Stimulated activated CD4-positive, alpha-beta T cell treated with anti-CD3 and anti-CD28 coated beads, TNF-alpha, amount 100 ng/mL, for 24 hours (primary cell): ENCODE measurements around the gene RCN2.

Experiments used
- DNase-seq, 3 experiments: peaks; one replicate each; pipeline ENCODE4 v3.0.0-alpha.2; 2020; ENCODE audit warnings: low read depth in 3 of 3

The RCN2 gene

DNA sequence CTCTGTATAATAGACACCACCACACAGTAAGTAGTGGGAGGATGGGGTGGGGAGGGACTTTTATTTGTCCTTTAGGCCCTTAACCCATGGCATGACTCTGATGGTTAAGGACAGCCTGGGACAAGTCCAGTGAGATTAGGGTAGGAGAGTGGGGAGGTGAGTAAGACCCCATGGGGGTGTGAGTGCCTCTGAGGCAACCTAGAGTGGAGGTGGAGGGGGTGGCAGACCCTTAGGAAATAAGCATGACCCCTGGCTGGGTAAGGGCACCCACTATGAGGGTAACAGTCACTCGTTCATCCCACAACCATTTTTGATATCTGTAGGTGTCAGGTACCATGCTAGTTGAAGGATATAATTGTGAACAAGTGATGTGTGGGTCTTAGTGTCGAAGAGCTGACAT, 42.4 kb downstream of the RCN2 start:
- no peak for DNase-seq

DNA sequence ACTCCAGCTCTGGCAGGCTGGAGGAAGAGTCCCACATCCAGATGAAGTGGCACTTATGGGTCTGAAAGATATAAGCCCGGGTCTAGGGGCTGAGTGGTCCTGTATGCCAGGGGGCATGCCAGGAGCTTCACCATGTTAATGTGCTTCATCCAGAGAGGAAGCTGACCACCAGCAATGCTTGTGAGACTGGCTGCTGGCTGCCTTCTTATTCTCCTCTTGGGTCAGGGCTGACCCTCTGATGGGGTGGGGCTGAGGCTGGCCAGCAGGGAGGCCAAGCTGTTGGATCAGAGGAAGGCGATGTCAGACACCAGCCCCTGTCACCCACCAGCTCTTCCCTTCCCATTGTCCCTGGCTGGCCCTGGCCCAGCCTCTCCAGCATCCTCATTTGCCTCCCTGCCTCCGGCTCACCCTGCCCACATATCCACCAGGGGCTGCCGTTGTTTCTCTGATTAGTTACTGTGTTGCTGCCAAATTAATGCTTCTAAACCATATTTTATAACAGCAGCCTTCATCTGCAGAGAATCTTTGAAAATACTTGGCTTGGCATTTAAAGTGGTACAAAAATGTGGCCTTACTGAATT, 43.0 kb downstream of the RCN2 start:
- DNase-seq, result no peak

GRCh38 chr15:76976141-76976540, 44.6 kb downstream of the RCN2 start:
- no peak for DNase-seq

DNA sequence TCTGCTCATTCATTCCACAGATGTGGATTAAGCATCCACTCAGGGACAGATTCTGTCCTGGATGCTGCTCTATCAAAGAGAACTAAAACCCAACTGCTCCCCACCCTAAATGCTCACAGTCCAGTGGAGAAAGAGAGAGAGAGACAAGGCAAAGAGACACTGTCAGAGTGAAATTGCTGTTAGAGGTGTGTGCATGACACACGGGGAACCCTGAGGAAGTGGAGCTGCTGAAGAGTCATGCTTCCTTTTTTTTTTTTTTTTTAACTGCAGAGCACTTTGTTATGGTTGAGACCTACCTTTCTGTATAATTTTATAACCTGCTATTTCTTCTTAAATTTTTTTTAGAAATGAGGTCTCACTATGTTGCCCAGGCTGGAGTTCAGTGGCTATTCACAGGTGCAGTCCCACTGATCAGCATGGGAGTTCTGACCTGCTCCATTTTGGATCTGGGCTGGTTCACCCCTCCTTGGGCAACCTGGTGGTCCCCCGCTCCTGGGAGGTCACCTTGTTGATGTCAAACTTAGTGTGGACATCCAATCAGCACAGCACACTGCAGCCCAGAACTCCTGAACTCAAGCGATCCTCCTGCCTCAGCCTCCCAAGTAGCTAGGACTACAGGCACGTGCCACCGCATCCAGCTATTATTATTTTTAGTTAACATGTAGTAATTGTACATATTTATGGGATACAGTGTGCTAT, 45.2 kb downstream of the RCN2 start:
- DNase-seq, result no peak

DNA sequence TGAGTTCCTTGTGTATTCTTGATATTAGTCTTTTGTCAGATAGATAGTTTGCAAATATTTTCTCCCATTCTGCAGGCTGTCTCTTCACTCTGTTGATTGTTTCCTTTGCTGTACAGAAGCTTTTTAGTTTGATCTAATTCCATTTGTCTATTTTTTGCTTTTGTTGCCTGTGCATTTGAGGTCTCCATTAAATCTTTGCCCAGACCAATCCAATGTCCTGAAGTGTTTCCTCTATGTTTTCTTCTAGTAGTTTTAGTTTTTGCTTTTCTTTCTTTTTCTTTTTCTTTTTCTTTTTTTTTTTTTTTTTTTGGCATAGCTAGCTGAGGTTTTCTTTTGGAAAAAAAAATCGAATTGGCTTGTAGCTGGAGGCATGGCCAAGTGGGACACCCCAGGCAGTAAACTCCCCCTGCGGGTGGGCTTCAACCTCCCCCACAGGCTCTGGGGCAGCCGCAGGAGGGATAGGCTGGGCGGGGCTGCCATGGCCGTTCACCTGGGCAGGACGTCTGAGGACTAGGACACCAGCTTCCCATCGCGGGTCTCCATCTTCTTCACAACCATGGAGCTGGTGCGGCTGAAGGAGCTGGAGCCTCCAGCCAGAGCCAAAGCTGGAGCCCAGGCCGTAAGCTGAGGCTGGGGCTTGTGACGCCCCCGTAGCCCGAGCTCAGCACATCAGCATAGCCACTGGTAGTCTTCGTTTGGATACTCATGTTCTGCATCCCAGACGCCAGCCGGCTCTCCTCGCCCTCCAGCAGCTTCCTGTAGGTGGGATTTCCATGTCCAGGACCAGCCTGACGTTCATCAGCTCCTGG, 47.2 kb downstream of the RCN2 start:
- DNase-seq, result no peak

- no peak for DNase-seq
These were observed 47.9 kb downstream of the RCN2 start for GRCh38 chr15:76979331-76979925.

DNA sequence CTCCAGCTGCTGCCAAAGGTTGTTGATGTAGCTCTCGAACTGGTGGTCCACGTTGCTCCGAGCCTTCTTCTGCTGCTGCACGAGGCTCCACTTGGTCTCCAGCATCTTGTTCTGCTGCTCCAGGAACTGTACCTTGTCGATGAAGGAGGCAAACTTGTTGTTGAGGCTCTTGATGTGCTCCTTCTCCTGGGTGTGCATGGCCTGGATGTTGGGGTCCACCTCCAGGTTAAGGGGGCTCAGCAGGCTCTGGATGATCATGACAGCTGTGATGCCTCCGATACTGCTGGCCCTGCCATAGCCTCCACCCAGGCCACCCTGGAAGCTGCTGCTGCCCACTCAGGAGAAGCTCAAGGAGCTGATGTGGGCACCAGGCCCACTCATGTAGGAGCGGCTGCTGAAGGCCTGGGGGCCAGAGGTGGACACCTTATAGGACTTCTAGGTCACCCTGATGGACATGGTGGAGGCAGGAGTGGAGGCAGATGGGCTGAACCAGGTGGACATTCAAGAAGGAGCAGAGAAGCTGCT, 48.5 kb downstream of the RCN2 start:
- no peak for DNase-seq

- no peak for DNase-seq
These were observed 50.8 kb downstream of the RCN2 start for GRCh38 chr15:76982356-76982755.

DNA sequence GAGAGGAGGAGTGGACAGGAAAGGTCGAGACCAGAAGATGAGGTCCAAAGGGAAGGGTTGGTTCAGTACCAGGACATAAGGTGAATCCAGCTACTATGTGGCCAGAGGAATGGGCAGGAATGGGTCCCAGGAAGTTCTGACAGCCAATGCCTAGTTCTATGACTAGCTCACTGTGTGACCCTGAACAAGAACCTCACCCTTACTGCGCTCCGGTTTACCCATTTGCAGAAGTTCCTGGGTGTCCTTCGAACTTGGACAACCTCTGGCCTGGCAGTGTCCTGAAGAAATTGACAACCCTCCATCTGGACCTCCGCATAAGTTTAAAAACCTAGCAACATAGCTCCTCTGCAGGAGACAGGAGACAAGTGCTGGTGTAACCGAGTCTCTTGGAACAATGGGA, 51.2 kb downstream of the RCN2 start:
- DNase-seq, result no peak

- DNase-seq, result no peak
These were observed 52.2 kb downstream of the RCN2 start for GRCh38 chr15:76983590-76984375.

GRCh38 chr15:76986743-76987142, 55.2 kb downstream of the RCN2 start:
- DNase-seq, result no peak

DNA sequence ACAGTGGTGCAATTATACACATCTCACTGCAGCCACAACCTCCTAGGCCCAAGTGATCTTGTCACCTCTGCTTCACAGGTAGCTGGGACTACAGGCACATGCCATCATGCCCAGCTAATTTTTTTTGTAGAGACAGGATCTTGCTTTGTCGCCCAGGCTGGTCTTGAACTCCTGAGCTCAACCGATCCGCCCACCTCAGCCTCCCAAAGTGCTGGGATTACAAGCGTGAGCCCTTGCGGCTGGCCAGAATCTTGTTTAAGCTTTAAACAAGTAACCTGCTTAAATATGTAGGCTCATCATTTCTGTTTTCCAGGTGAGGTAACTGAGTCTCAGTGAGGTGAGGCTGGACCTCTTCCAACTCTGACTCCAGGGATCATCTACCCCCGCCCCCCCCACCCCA, 55.7 kb downstream of the RCN2 start:
- DNase-seq, result no peak

DNA sequence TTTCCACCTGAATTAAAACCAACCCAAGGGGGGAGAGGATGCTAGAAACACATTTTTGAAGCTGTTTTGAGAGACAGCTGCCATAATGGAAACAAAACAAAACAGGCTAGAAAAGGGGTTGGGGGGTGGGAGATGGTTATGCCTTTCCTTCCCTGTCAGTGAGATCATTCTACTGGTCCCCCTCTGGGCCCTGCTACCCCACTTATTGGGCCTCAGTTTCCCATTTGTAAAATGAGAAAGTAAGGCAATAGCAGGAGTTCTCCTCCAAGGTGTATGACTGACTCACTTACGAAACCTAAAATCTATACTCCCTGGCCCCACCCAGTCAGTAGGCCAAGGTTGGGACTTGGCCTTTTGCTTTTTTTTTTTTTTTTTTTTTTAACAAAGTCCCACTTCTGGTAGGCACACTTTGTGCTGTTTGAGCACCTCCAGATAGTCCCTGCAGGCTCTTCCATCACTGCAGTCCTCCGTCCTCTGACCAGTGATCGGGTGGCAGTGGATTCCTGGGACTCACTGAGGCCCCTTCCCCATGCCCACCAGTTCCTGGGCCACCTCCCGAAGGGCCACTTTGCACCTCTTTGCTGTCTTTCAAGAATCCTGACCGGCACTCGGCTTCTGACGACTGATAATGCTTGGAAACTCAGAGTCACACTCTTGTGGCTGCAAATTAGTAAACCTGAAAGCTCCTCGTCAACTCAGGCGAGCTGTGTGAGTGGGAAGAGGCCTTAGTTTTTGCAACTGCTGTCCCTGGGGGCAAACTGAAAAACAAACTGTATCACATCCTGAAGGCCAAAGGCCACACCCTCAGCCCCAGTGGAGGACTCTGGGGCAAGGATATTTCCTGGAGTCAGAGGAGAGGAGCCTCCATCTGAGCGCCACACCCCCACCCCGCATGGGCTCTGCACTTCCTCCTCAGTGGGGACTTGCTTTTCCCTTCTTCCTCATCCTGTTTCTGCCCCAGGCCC, 56.6 kb downstream of the RCN2 start:
- peak; percentile 47 to 77 (median 64) for DNase-seq

DNA sequence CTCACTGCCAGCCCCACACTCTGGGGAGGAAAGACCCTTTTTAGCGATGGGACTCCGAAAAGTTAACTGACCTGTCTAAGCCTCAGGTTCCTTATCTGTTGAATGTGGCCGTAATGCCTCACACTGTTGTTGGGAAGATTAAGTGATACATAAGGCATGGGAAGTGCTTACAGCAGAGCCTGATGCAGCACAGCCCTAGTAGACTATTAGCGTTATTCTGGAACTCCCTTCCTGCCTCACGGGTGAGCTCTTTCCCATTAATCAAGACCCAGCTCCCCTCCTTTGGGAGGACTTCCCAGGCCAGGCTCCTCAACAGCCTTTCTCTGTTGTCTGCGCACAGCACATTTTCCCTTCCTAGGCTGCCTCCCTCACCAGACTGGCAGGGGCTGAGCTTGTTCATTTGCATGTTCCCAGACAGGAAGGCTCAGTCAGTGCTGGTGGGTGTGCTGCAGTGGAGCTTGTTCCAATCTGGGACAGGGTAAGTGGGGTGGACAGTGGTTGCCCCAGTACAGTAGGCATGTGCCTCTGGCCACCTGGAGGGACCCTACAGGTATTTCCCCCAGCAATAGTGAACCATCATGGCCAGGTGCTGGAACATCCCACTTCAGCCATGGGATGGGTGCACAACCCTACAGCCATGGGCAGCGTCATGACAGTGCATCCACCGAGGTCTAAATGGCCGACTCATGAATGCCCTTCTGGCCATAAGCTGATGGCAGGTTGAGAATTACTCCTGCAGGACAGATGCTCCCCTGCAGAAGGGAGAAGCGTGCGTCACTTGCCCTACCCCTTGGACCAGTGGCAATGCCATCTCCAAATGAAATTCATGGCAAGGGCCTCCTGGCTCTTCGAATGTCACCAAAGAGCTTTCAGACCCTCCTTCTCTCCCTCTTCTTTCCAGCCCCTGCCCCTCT, 57.6 kb downstream of the RCN2 start:
- DNase-seq, result no peak

- DNase-seq, result no peak
These were observed 59.5 kb downstream of the RCN2 start for GRCh38 chr15:76991048-76991447.

DNA sequence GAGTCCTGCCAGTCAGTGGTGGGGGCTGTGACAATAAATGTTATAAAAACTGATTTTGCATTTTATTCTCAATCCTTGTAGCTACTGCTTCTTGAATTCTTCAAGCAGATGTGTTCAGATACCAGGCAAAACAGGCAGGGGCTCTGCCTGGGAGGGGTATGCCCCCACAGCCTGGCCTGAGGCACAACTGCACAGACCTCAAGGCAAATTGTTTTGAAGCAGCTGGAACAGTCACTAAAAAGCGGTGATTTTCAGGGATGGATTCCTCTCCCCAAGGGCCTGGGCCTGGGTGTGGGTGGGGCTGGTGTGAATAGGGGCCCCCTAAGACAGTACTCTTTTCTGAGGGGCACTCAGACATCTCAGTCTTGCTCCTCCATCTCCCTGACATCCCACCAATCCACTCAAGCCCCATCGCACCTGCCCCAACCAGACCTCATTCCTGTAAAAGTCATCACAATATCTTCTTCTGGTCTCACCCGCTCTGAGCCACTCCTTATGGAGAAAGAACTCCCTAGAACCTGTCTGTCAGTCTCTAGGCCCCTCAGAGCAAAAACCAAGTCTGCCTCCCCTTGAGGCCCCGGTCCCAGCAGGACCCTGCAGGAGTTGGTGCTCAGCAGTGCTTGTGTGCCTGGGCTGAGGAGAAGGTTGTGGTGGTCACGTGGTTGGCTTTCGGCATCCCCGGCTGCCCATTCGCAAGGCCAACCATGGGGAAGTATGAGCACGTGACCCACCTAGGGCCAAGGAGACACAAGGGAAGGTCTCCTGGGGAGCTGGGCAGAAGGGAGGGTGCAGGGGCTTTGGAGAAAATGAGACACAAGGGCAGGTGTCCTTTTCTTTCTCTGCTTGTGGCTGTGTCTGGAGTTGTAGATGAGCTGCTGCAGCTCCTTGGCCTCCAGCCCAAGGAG, 60.4 kb downstream of the RCN2 start:
- no peak for DNase-seq

- DNase-seq, result no peak
These were observed 61.7 kb downstream of the RCN2 start for GRCh38 chr15:76993114-76993725.

- peak in 1 of 3 experiments; percentile 73 for DNase-seq
These were observed 62.5 kb downstream of the RCN2 start for GRCh38 chr15:76994001-76994400.
